ENCODE results near the gene PREX1.

- TF ChIP-seq POLR2A (IDR thresholded peaks at IDR 0.05; ENCODE audit: low read length) (no peak), GATA1 (IDR thresholded peaks at IDR 0.05; ENCODE audit: low read depth, low read length) (no peak)
These were observed 221.5 kb downstream of the PREX1 start for GRCh38 chr20:48606172-48606840.

Data from erythroblast (primary cell).